NCI-H2029 (cell line): Measurements from ENCODE around the gene BRD3OS.

Source experiments
- DNase-seq: peaks from one replicate; lab custom pipeline; 2025; lab: John Stamatoyannopoulos, UW

BRD3OS gene

GRCh38 chr9:134034215-134035040, 9.1 kb downstream of the BRD3OS start:
- no peak for DNase-seq

GRCh38 chr9:134035041-134036039, 10.1 kb downstream of the BRD3OS start:
- no peak for DNase-seq

- no peak for DNase-seq
These were observed 10.8 kb downstream of the BRD3OS start for GRCh38 chr9:134036130-134036529.

- no peak for DNase-seq
These were observed 12.4 kb downstream of the BRD3OS start for GRCh38 chr9:134037641-134038040.

GRCh38 chr9:134039386-134040175, 14.3 kb downstream of the BRD3OS start:
- no peak for DNase-seq

GRCh38 chr9:134040176-134040565, 14.9 kb downstream of the BRD3OS start:
- DNase-seq, result no peak

- no peak for DNase-seq
These were observed 15.7 kb downstream of the BRD3OS start for GRCh38 chr9:134040781-134041648.

GRCh38 chr9:134041649-134041962, 16.3 kb downstream of the BRD3OS start:
- DNase-seq, result no peak

GRCh38 chr9:134043531-134043988, 18.3 kb downstream of the BRD3OS start:
- no peak for DNase-seq

GRCh38 chr9:134044944-134045343, 19.7 kb downstream of the BRD3OS start:
- DNase-seq, result no peak

- DNase-seq, result no peak
These were observed 20.7 kb downstream of the BRD3OS start for GRCh38 chr9:134045841-134046544.

- DNase-seq, result no peak
These were observed 21.8 kb downstream of the BRD3OS start for GRCh38 chr9:134046894-134047681.

- no peak for DNase-seq
These were observed 22.7 kb downstream of the BRD3OS start for GRCh38 chr9:134047868-134048581.

GRCh38 chr9:134048582-134048968, 23.3 kb downstream of the BRD3OS start:
- DNase-seq, result no peak

- DNase-seq, result peak; percentile 56
These were observed 24.0 kb downstream of the BRD3OS start for GRCh38 chr9:134049236-134049635.

GRCh38 chr9:134049772-134050588, 24.7 kb downstream of the BRD3OS start:
- DNase-seq, result no peak

GRCh38 chr9:134050726-134051125, 25.4 kb downstream of the BRD3OS start:
- DNase-seq, result no peak

GRCh38 chr9:134051319-134051718, 26.0 kb downstream of the BRD3OS start:
- DNase-seq, result no peak
